ENCODE data around the gene EMILIN1.

The EMILIN1 gene

DNA sequence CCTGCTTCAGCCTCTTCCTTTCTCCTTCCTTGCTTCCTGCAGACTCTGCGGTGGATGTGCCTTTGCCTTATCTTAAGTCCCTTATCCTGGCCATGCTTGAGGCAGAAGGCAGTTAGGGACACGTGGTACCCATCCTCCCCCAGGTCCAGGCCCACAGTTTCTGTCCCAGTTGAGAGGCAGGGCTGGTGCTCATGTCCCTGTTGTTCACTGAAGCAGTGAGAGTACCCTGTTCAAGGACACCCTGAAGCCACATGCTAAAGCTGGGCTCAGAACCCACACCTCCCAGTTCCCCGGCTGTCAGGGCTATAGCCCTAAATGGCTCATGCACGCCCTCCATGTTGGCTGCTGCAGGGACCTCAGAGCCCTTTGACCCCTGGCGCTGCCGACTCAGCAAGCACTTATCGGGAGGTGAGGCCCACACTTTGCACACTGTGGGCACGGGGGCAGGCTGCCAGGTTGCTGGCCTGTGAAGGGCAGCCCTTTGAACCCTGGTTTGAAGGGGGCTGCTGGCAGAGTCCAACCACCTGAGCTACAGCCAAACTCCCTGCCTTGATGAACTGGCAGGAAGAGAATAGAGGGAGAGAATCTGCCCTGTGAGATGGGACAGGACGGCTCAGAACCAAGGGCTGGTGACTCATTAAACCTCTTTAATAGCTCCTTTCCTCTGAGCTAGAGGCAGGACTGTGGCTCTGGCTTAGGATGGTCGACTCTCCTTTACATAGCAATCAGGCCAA is 14.4 kb downstream of the EMILIN1 start:
- Histone ChIP-seq H3K9ac (ENCODE audit: low read length) (no peak overlapping the region), H3K4me3 (ENCODE audit: low read length) (no peak overlapping the region), H3K9me3 (ENCODE audit: control insufficient read depth, low read depth, low read length) (no peaks in the 10 kb centered on the region), H3K27me3 (ENCODE audit: control insufficient read depth, insufficient read depth, low read length) (peaks cover under 1% of the 10 kb centered on the region), H3K4me1 (ENCODE audit: control insufficient read depth, low read depth, low read length) (peaks cover 1% of the 10 kb centered on the region), H3K36me3 (ENCODE audit: control insufficient read depth, low read depth, low read length) (no peaks in the 10 kb centered on the region), H3K27ac (ENCODE audit: low read length) (no peak overlapping the region)

DNA sequence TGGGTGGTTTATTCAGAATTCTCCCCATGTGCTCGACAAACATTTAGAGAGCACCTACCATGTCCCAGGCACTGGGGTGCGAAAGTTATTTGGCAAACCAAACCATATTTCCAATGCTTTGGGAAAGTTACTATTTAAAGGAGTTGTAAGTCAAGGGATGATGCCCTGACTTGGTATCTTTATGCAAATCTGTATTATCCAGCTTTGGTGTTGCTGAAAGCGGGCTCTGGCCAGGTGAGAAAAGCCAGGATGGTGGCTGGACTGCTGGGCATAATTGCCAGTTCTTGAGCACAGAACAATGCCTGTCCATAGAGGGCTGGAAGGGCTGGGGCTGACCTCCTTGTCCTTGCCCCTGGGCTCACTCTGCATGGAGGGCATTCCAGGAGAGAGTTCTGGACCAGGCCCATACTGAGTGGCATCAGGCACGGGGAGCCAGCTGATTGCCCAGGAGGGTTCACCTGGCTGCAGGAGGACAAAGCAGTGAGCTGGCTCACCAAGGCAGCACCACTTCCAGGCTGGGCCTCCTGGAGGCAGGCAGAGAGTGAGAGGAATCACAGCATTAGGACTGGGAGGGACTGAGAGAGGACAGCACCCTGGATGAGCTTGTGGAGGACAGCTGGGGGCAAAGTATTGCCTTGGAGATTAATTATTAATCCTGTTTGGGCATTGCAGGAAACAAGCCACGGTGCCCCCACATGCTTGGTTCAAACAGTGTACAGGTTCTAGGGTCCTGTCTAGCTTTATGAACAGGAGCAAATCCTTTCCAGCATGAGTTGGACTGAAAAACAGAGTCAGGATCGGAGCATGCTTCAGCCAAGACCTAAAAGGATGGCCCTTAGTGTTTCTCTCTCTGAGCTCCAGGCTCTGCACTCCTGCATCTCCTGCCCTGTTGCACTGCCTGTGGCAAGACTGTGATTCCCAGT is 15.3 kb downstream of the EMILIN1 start:
- H3K36me3 ChIP-seq (ENCODE audit: control insufficient read depth, low read depth, low read length) = no peaks in the 10 kb centered on the region
- no peaks in the 10 kb centered on the region for H3K9me3 ChIP-seq (ENCODE audit: control insufficient read depth, low read depth, low read length)
- no peaks in the 10 kb centered on the region for H3K4me1 ChIP-seq (ENCODE audit: control insufficient read depth, low read depth, low read length)
- no peak overlapping the region for H3K27ac ChIP-seq (ENCODE audit: low read length)
- no peaks in the 10 kb centered on the region for H3K27me3 ChIP-seq (ENCODE audit: control insufficient read depth, insufficient read depth, low read length)
- no peak overlapping the region for H3K4me3 ChIP-seq (ENCODE audit: low read length)
- no peak overlapping the region for H3K9ac ChIP-seq (ENCODE audit: low read length)

DNA sequence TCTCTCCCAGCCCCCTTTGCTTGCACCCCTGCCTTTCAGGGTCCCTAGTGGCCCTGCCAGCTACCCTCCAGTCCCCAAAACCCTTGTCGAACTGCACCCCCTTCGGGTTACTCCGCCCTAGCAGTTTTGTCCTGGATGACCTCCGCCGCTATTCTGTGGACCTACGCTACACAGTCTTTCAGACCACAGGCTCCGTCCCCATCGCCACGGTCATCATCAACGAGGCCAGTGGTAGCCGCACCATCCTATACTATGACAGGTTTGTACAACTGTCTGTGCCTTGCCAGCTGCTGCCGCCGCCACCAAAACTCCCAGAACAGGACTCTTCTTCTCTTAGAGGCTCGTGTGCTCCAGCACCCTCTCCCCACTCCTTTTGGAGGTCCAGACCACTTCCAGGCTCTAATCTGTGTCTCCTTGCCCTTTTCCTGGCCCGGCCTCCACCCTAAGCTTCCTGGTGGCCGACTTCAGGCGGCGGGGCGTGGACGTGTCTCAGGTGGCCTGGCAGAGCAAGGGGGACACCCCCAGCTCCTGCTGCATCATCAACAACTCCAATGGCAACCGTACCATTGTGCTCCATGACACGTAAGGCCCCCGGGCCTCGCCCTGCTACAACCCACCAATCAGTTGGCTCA is 16.1 kb downstream of the EMILIN1 start:
- no peaks in the 10 kb centered on the region for H3K4me1 ChIP-seq (ENCODE audit: control insufficient read depth, low read depth, low read length)
- H3K4me3 ChIP-seq (ENCODE audit: low read length) = no peak overlapping the region
- H3K27ac ChIP-seq (ENCODE audit: low read length) = no peak overlapping the region

DNA sequence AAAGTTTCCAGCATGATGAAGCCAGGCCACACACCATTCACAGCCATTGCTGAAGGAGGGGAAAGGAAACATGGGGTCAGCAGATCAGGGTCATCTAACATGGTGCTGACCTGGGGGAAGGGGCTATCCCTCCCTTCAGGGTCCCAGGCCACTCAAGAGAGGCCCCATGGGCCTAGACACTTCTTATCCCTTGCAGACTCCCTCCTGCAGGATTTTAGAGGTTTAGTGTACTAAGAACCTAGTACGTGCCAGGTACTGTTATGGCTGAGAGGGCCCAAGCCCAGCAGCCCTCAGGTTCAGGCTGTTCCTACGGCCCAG is 17.0 kb downstream of the EMILIN1 start:
- Histone ChIP-seq H3K4me1 (ENCODE audit: control insufficient read depth, low read depth, low read length) (no peaks in the 10 kb centered on the region), H3K4me3 (ENCODE audit: low read length) (no peak overlapping the region), H3K9me3 (ENCODE audit: control insufficient read depth, low read depth, low read length) (no peaks in the 10 kb centered on the region), H3K9ac (ENCODE audit: low read length) (no peak overlapping the region), H3K36me3 (ENCODE audit: control insufficient read depth, low read depth, low read length) (no peaks in the 10 kb centered on the region), H3K27ac (ENCODE audit: low read length) (no peak overlapping the region), H3K27me3 (ENCODE audit: control insufficient read depth, insufficient read depth, low read length) (no peaks in the 10 kb centered on the region)

More for the DNA sequence above, 16.1 kb downstream of the EMILIN1 start:
- Histone ChIP-seq H3K27me3 (ENCODE audit: control insufficient read depth, insufficient read depth, low read length) (no peaks in the 10 kb centered on the region), H3K9ac (ENCODE audit: low read length) (no peak overlapping the region), H3K9me3 (ENCODE audit: control insufficient read depth, low read depth, low read length) (no peaks in the 10 kb centered on the region), H3K36me3 (ENCODE audit: control insufficient read depth, low read depth, low read length) (no peaks in the 10 kb centered on the region)

DNA sequence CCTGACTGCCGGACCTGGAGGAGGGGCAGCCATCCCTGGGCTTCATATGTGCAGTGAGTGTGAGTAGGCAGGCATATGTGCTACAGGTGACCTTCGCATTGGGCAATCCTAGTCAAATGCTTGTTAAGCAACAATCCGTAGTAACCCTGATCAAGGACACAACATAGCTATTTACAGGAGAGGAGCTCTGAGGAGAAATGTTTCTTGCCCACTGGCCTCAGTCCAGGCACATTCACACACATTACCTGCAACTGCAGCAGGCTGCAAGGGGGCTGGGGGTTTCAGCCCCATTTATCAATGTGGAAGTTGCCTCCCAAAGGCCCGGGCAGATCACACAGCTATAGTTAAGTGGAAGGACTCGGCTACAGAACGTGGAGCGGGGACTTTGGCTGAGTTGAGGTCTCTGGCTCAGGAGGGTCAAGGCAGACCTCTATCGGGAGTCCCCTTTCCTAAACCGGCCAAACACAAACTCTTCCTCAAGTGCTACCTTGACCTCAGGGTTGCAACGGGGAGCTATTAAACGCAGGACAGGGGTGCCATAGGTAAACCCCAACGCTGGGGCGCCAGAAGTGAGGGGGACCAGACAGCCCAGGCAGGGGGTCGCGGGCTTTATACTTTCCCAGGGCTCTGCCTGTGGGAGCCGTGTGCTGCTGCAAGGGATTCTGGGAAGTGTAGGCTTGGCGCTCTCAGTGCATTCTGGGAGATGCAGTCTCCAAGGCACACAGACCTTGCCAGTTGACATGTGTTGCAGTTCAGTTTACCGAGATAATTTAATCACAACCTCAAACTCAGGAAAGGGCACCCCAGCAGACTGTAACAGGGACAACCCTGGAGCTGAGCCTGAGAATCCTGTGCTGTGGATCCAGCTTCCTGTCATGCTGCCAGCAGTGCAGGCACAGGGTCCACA is 17.6 kb downstream of the EMILIN1 start:
- Histone ChIP-seq H3K9me3 (ENCODE audit: control insufficient read depth, low read depth, low read length) (no peaks in the 10 kb centered on the region), H3K4me1 (ENCODE audit: control insufficient read depth, low read depth, low read length) (no peaks in the 10 kb centered on the region), H3K9ac (ENCODE audit: low read length) (no peak overlapping the region), H3K27me3 (ENCODE audit: control insufficient read depth, insufficient read depth, low read length) (no peaks in the 10 kb centered on the region), H3K27ac (ENCODE audit: low read length) (no peak overlapping the region), H3K4me3 (ENCODE audit: low read length) (peak overlapping the region; percentile 47), H3K36me3 (ENCODE audit: control insufficient read depth, low read depth, low read length) (no peaks in the 10 kb centered on the region)

DNA sequence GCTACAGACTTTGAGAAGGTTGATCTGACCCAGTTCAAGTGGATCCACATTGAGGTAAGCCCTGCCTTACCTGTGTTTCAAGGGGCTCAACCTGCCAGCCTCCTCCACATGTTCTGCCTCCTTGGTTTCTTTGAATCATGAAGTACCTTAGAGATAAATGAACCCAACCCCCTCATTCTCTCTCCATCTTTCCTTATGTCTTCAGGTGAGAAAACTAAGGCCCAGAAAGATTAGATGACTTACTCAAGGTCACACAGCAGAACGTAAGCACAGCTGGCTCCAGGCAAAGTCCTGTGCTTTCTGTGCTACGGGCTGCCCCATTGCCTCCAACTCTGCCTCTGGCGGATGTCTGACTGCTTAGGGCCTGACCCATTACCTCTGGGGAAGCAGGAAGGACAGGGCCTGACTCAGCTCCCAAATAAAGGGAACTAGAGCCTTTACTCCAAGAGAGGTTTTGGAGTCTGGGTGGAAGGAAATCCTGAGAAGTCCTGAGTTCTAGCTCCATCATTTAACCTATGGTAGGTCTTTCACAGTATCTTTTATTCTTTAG is 18.4 kb downstream of the EMILIN1 start:
- Histone ChIP-seq H3K4me1 (ENCODE audit: control insufficient read depth, low read depth, low read length) (no peaks in the 10 kb centered on the region), H3K27ac (ENCODE audit: low read length) (no peak overlapping the region), H3K4me3 (ENCODE audit: low read length) (no peak overlapping the region), H3K36me3 (ENCODE audit: control insufficient read depth, low read depth, low read length) (no peaks in the 10 kb centered on the region), H3K9me3 (ENCODE audit: control insufficient read depth, low read depth, low read length) (no peaks in the 10 kb centered on the region), H3K9ac (ENCODE audit: low read length) (no peak overlapping the region), H3K27me3 (ENCODE audit: control insufficient read depth, insufficient read depth, low read length) (no peaks in the 10 kb centered on the region)

DNA sequence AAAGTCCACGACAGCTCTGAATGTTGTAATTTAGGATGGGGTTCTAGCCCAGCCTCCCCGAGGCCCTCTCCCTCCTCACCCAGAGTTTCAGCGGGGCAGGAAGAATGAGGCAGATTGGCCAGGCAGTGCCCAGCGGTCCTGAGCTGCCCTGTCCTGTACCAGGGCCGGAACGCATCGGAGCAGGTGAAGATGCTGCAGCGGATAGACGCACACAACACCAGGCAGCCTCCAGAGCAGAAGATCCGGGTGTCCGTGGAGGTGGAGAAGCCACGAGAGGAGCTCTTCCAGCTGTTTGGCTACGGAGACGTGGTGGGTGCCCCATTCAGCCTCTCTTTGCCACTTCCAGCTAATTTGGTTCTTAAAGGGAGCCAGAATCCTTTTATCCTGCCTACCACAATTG is 18.9 kb downstream of the EMILIN1 start:
- Histone ChIP-seq H3K27me3 (ENCODE audit: control insufficient read depth, insufficient read depth, low read length) (no peaks in the 10 kb centered on the region), H3K36me3 (ENCODE audit: control insufficient read depth, low read depth, low read length) (no peaks in the 10 kb centered on the region), H3K9ac (ENCODE audit: low read length) (no peak overlapping the region), H3K27ac (ENCODE audit: low read length) (no peak overlapping the region), H3K4me1 (ENCODE audit: control insufficient read depth, low read depth, low read length) (no peaks in the 10 kb centered on the region), H3K9me3 (ENCODE audit: control insufficient read depth, low read depth, low read length) (no peaks in the 10 kb centered on the region), H3K4me3 (ENCODE audit: low read length) (no peak overlapping the region)

DNA sequence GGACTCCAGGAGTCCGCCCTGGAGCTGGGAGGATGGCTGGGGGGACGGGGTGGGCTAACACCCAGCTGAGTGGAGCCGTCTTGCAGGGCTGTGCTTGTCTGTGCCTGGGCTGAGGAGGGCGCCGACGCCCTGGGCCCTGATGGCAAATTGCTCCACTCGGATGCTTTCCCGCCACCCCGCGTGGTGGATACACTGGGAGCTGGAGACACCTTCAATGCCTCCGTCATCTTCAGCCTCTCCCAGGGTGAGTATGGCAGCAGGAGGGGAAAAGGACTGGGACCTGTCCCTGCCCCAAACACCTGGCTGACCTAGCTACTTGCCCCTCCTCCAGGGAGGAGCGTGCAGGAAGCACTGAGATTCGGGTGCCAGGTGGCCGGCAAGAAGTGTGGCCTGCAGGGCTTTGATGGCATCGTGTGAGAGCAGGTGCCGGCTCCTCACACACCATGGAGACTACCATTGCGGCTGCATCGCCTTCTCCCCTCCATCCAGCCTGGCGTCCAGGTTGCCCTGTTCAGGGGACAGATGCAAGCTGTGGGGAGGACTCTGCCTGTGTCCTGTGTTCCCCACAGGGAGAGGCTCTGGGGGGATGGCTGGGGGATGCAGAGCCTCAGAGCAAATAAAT is 21.0 kb downstream of the EMILIN1 start:
- Histone ChIP-seq H3K9ac (ENCODE audit: low read length) (no peak overlapping the region), H3K9me3 (ENCODE audit: control insufficient read depth, low read depth, low read length) (no peaks in the 10 kb centered on the region), H3K27me3 (ENCODE audit: control insufficient read depth, insufficient read depth, low read length) (no peaks in the 10 kb centered on the region), H3K27ac (ENCODE audit: low read length) (no peak overlapping the region), H3K36me3 (ENCODE audit: control insufficient read depth, low read depth, low read length) (no peaks in the 10 kb centered on the region), H3K4me3 (ENCODE audit: low read length) (no peak overlapping the region), H3K4me1 (ENCODE audit: control insufficient read depth, low read depth, low read length) (no peaks in the 10 kb centered on the region)

DNA sequence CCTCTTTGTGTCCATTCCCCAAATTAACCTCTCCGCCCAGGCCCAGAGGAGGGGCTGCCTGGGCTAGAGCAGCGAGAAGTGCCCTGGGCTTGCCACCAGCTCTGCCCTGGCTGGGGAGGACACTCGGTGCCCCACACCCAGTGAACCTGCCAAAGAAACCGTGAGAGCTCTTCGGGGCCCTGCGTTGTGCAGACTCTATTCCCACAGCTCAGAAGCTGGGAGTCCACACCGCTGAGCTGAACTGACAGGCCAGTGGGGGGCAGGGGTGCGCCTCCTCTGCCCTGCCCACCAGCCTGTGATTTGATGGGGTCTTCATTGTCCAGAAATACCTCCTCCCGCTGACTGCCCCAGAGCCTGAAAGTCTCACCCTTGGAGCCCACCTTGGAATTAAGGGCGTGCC is 21.6 kb downstream of the EMILIN1 start:
- Histone ChIP-seq H3K4me1 (ENCODE audit: control insufficient read depth, low read depth, low read length) (no peaks in the 10 kb centered on the region), H3K27me3 (ENCODE audit: control insufficient read depth, insufficient read depth, low read length) (no peaks in the 10 kb centered on the region), H3K36me3 (ENCODE audit: control insufficient read depth, low read depth, low read length) (no peaks in the 10 kb centered on the region), H3K4me3 (ENCODE audit: low read length) (no peak overlapping the region), H3K27ac (ENCODE audit: low read length) (no peak overlapping the region), H3K9me3 (ENCODE audit: control insufficient read depth, low read depth, low read length) (no peaks in the 10 kb centered on the region), H3K9ac (ENCODE audit: low read length) (no peak overlapping the region)

DNA sequence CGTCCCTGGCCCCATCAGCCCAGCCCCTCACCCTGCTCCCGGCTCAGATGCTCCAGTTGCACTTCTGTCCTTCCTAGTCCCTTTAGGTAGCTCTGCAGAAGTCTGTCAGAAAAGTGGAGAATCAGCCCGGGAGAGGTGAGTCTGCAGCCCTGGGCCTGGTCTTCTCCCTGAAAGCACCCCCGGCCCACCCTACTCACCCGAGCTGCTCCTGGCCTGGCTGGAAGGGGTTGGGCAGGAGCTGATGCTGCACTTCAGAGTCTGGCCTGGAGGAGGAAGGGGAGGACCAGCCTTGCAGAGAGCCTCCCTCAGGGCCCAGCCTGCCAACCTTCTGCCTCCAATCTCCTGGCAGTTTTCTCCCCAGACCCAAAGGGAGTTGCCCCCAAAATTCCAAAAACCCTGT is 23.9 kb downstream of the EMILIN1 start:
- no peaks in the 10 kb centered on the region for H3K4me1 ChIP-seq (ENCODE audit: control insufficient read depth, low read depth, low read length)
- no peak overlapping the region for H3K4me3 ChIP-seq (ENCODE audit: low read length)
- no peaks in the 10 kb centered on the region for H3K36me3 ChIP-seq (ENCODE audit: control insufficient read depth, low read depth, low read length)
- H3K27ac ChIP-seq (ENCODE audit: low read length) = no peak overlapping the region
- H3K9ac ChIP-seq (ENCODE audit: low read length) = no peak overlapping the region
- H3K27me3 ChIP-seq (ENCODE audit: control insufficient read depth, insufficient read depth, low read length) = no peaks in the 10 kb centered on the region
- H3K9me3 ChIP-seq (ENCODE audit: control insufficient read depth, low read depth, low read length) = no peaks in the 10 kb centered on the region
